ENCODE results near the gene ELAVL4.
"Not testable (repeated sequence)": the region's sequence is repeated elsewhere in the genome, so short reads cannot be mapped to it uniquely, and the experiment has no call there.

The ELAVL4 gene

DNA sequence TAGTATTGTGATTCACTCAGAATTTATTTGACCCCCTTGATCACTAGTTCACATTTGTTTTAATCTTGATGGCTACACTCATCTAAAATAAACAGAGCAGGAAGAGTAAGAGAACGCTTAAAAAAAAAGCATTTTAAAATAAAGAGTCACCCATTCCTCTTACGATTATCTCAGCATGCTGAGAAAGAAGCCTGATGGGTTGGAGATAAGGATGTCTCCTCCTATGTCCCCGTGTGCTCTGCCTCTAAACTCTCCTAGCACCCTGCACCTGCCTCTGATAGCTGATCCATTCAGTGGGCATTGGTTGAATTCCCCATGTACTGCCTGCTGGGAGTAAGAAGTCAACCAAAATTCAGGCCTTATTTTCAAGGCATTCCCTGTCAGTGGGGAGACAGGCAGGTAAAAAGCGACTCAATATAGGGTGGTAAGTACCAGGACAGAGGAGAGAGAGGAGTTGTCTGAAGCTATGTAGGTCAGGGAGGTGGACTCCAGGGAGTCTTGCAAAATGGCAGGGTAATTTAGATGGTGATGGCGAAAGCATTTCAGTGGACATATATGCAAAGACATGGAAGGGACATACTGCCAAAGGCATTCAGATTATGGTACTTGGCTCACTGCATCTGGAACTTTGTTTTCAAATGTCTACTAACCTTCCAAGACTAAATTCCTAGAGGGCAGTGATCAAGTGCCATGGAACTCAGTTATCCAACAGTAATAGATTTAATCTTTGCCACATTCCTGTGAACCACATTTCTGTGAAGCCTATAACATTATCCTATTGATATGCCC lies 18.4 kb downstream of the ELAVL4 start:
- no peak for DNase-seq

DNA sequence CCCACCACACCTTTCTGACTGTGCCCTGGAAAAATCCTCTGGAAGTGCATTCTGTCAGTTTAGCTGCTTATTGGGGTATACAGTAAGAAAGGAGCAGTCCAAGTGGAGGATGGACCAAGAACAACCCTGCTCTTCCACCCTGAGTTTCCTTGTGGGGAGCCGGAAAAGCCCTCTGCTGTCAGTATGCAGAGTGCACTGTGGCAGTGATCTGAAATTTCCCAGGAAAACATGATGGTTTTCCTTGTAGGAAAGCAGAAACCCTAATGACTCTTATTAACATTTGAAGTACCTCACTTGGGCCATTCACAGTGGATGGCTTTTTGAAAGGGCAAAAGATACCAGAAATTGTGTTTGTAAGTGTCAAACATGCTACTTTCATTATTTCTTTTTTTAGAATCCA lies 20.5 kb downstream of the ELAVL4 start:
- no peak for DNase-seq

DNA sequence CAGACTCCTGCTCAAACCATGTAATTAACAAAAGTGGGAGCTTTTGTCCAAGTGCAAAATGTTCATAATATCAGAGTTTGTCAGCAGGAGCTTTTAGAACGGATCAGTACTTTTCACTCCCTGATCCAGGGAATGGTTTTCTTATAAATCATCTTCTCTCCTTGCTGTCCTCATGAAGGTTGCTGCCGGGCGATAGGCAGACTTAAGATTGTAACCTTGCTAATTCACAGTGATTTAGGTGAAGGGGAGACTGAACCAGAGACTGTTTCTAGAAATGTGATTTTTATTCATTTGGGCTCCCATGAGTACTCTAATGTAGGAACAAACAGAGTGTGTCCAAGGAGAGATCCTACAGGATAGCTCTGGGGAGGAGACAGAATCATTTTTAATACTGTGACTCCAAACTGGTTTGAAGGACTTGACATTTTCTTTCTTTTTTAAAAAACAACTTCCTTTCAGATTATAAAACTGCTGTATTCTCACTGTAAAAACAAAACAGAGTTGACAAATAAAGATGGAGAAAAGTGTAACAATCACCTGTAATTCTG lies 23.7 kb downstream of the ELAVL4 start:
- no peak for DNase-seq

DNA sequence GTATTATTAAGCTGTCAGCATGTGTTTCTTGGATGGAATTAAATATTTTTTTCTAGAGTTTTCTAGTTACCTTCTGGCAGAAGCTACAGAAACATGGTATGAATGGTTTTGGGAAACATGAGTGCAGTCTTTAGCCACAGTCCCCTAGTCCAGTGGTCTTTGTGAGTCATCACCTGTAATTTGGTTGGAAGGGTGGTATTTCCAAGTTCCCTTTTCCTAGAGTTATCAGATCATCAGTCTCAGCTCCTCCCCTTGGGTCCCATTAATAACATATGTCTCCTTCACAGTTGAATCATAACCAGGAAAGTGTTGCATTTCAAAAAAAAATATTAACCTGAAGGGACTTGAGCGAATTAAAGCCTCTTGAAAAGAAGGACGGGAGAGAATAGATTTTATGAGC lies 27.0 kb downstream of the ELAVL4 start:
- DNase-seq: no peak

DNA sequence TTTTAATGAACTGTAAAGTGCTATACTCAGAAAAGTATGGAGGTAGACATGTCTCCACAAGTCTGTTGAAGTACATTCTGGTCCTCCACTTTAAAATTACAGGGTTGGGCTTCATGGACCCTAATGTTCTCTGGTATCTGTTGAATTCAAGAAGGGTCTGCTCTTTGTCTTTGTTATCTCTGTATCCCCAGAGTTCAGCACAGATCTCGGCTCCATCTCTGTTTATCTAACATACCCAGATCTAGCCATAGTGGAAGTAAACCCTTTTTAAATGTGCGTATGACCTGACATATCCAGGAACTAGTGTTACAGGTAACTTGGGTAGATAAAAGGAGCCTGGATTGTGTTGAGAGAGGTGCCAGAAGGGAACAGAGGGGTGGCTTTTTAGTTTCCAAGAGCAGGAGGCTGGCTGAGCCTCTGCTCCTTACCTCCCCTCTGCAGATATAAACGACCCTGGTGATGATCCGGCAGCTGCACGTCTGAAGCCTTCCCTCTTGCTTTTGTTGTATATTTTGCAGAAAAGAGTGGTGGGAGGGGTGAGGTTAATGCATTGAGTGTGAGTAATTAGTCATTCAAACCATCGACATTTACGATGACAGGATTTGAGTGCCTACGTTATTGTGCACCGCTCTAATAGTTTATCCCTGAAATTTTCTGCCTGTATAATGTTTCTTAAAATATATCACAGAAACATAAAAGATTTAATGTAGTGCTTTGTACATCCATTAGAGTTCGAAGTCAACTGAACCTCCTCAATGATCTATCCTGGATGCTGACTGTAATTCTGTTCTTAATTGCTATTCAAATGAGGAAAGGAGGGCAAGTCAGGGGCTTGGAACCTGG lies 30.8 kb downstream of the ELAVL4 start:
- DNase-seq: no peak

DNA sequence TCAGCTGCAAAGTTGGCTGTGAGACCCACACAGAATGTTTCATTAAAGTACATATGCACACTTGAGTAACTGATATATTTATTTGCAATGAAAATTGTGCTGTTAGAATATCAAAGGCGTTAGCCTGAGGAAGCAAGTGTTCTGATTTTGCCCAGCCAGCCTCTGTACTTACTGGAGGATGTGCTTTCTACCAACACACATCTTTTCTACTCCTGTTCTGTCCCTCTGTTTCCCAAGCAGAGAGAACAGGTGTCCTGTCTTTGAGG lies 31.4 kb downstream of the ELAVL4 start:
- no peak for DNase-seq

DNA sequence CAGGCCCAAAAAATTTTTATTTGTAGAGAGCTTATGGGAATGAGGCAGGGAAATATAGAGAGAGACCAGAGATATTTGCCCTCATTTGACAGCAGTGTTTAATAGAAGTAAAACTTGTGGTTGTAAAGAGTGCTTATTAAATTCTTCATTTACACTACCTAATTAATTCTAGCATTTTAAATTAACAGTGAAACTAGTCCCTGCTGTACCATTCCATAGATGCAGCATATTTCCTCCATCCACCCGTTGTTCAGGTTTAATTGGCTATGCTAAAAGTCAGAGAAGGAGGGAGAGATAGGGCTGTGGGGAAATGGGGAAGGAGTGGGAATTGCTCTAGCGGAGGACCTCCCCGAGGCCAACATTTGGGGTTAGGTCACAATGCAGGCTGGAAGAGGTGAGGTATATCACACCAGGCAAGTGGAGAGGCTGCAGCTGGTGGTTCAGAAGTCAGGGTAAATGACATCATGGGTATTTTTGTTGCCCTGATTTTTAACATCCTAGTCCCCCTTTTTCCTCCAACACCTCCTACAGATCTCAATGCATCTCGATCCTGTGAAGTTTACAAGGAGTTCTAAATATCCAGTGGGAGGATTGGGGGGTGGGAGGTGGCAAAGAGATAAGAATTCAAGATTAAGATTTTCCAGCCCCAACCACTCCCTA lies 38.6 kb downstream of the ELAVL4 start:
- no peak for DNase-seq

DNA sequence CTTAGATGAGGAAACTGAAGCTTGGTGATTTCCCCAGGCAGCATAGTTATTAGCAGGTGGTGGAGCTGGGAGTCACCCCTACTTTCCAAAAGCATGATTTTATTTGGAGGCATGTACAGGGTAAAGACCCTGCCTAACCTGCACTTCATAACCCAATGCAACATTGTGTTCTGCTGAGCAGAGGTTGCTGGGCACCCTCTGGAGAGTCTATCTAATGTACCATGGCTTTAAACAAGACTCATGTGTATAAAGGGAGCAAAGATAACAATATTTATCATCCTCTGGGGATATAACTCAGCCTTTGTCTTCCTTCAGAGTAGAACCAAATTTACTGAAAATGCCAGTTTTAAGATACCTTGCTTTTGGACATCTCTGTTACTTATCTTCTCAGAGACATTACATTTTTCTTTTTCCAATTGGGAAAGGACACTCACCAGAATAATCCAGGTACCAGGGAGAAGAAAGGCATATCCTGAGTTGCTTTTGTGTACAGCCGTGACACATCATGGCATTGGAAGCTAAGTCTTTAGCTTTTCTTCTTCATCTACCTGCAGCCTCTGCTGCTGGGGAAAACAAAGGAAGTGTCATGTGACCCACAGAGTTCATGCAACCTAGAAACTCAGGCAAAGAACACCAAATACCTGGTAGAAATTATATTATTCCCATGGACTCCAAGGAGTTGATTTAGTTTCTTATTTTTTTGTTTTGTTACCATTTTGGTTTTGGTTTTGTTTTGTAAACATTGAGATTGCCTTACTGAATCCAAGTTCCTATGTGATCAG lies 39.6 kb downstream of the ELAVL4 start:
- no peak for DNase-seq

DNA sequence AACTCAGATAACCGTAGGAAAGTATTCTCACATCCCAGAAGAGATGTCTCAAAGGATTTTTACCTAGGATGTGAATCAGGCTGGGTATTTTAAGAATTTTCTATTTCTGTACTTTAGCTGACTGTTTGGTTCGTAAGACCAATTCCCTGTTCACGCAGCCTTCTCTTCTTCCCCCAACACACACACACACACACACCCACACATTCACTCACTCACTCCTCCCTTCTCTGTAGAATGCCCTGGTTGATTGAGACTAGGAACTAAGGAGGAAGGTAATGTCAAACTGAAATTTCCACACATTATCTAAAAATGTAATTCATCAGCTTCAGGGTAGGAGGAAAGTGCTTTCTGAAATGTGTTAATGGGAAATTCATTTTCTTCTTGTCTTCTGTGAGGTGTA lies 43.5 kb downstream of the ELAVL4 start:
- DNase-seq: no peak

DNA sequence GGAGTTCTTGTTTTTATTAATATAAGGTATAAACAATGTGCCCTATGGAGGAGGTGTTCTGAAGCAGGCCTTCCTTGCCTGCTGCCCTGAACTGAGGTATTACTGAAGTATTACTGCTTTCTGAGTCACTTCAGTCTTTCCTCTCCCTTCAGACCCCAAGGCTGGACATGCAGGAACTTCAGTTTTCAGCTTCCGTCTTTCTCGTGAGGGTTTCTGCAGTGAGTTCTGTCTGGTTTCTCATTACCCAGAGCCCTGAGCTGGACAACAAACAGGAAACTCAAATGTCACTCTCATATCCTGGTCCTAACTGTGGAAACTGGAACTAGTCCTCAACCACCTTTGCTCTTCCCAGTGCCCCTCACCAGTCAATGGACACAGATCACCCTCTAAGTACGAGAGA lies 46.8 kb downstream of the ELAVL4 start:
- DNase-seq: no peak

DNA sequence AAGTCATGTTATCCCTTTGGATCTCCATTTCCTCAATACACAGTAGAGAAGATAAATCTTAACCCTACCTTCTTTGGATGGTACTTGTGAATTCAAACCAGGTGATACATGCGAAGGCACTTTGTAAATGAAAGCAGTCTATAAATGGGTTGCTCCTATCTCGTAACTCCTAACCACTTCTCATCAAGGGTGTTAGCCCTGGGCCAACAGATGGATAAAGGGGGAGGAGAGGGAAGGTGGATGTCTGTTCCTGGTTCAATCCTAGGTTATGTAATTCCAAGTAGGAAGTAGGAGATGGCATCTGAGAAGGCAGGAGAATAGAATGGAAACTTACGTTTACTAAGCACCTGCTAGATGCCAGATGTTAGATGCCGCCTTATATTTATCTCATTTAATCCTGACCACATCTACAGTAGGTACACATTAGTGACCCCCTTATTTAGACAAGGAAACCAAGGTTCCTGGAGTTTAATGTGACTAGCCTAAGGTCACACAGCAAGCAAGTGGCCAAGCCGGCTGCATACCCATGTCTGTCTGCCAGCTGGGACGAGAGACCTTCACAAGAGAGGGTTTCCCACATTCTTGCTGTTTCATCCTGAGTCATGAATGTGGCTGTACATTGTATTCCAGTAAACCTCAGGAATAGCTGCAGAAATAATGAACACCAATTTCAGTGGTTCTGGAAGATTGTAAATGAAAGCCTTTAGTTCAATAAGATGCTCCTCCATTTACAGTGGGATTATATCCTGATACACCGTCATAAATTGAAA lies 47.7 kb downstream of the ELAVL4 start:
- DNase-seq: no peak

DNA sequence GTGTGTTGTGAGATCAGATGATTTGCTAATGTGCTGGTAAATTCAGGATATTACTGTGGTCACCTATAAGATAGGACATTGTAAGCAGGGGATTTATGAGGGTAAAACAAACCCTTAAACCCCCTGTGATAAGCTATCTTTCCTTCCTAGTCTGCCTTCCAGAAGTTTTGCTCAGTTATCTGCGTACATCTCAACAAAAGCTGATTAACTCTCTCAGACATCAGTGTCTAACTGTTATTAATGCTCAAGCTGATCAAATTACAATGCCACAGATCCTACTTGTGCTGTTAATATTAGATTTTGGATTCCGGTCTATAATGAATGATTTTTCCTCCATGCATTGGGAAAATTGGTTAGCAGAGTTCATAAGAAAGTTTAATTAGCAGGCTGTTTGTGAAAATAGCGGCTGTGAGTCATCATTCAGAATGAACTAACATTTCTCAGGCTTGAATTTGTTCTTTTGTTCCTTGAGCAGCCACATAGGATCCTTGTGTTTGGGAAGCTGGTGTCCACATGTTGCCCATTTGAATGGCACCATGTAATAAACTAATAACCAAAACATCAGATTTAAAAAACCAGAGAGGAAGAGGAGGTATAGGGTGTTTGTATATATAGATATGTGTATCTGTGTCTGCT lies 48.7 kb downstream of the ELAVL4 start:
- DNase-seq: no peak

DNA sequence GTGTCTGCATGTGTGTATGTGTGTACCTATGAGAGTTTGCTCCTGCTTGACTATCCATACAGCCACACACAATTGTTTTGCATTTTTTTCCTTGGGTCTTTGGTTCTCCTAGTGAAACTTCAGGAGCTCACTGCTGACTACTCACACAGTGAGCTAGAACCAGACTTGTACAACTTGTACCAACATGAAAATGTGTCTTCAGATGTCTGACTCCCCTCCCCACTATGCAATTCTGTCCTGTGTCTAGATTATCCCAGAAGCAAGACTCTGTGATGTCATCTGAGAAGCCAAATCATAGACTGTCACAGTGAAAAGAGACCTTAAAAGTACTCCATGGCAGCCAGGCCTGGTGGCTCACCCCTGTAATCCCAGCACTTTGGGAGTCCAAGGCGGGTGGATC lies 49.7 kb downstream of the ELAVL4 start:
- no peak for DNase-seq

DNA sequence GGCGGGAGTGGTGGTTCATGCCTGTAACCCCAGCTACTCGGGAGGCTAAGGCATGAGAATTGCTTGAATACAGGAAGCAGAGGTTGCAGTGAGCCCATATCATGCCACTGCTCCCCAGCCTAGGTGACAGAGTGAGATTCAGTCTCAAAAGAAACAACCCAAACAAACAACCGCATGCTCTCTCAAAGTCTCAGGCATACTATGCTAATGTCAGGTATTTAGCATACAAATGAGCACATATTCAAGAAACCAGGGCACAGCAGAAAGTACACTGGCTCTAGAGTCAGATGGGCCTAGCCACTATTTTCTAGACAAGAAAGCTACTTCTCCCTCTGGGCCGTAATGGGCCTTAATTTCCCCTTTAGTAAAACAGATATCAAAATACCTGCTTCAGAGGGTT lies 55.0 kb downstream of the ELAVL4 start:
- DNase-seq: no peak

DNA sequence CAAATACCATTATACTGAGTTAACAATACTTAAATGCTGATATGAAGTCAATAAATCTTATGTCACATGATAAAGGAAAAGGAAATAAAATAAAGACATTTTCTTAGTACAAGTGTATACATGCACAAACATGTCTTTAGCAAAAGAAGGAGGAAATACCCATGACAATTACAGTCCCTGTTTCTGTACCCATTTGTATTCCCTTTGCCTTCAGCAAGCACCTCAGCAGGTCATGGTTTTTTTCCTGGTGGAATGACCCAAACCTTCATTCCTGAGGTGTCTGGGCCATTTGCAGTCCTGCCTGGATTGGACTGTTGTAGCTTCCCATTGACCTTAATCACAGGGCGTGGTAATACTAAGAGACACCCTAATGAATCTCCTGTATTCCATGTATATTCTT lies 57.6 kb downstream of the ELAVL4 start:
- not testable (repeated sequence) for DNase-seq

DNA sequence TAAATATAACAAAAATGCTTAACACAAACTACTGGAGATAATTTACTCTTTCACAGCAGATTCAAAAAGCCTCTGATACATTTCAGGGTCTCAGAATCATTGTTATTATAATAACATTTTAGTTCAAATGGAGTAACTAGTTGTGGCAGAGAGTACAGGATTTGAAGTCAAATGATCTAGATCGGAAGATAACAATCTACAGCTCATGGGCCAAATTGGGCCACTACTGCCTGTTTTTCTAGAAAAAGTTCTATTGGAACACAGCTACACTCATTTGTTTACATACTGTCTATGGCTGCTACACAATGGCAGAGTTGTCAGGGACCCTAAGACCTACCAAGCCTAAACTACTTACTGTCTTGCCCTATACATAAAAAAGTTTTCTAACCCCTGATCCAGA lies 63.6 kb downstream of the ELAVL4 start:
- DNase-seq: no peak

DNA sequence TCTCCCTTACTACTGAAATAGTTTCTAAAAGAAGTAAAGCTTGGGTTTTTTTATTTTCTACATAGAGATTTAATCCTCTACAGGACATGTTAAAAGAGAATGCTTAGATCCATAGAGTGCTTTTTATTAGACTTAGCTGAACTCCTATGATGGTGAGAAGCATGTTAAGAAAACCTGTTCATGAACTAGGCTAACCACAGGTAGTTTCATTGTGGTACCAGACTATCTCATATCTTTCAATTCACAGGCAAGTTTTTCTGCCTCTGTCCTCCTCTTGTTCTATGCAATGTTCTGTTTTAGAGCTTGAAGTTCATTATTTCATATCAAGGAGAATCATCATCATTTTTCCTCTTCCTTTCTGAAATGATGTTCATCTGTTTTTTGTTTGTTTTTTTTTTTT lies 65.4 kb downstream of the ELAVL4 start:
- DNase-seq: no peak

DNA sequence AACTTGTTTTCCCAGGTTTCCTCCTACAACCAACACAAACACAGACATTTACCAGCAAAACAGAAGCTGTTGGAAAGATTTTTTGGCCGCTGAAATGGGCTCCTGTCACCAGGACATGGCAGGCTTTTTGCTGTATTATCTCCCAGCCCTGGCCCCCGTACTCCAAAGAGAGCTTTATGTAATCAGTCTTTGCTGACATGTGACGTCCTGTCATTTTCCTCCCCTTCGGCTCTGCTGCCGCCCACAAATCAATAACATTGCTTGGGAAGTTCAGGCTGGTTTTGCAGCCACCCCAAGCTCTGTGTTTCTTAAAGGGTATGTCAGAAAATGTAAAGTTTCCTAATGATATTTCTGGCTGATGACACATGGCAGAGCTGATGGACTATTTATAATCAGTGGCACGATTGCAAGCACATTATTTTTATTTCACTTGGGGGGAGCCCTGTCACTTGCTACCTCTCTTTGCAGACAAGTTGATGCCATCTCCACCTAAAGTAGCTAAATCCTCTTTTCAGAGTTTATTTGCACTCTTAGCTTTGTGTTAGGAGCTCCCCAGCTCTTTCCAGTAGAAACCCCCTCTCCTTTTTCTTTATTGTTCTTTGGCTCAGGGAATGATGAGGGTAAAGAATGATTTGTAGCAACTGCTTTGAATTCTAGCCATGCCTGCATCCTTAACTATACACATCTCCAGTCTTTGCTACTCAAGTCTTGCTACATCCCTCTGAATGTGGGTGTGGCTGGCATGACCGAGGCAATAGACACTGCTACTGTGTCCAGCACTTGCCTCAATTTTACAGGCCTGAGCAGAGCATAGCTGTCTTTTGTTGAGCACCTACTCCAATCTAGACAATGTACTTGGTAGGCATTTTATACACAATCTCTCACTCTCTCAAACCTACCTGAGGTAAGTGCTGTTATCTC lies 67.3 kb downstream of the ELAVL4 start:
- no peak for DNase-seq

DNA sequence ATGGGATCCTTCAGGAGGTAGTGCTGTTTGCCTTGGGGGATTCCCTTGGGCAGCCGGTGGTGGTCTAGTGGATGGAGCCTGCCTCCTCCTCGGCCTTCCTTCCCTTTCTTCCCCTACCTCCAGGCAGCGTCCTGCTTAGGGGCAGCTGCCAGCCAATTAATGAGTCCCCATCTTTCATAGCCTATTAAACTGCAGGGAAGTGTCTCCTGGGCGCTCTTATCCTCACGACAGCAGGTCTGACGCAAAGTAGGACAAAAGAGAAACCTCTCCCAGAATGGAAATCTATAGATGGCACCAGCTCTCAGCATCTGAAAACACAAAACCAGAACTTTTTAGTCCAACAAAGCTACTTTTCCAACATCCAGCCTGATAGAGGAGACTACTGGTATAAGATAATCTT lies 69.3 kb downstream of the ELAVL4 start:
- DNase-seq: no peak

DNA sequence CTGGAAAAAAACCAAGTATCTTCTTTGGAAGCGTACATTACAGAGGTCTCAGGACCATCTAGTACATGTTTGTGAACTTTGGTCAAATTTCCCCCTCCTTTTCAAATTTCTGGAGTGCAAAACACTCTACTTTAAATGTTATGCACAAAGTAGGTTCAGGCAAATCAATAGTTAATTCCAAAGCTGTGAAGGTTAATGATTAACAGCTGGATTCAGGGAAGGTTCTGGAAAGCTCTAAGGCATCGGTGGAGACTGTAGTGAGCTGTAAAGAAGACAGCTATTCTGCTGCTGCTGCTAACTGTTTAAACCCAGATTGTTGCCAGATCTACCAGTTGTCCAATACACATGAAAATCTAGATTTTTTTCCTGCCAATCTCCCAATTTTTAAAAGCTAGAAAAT lies 70.9 kb downstream of the ELAVL4 start:
- DNase-seq: no peak
